Ascending aorta (tissue), 2 donors: ENCODE data around the gene PGLYRP4. TPM values are rescaled to one million over a fixed set of nuclear protein-coding genes. Genes with fewer than 3 reads are reported as not detected.

Experiments
- DNase-seq, 2 donors: peaks; one replicate each; pipeline ENCODE4 v3.0.0-alpha.2; 2019; ENCODE audit warnings: low spot score in 2 of 2
- H3K27ac ChIP-seq, 2 donors: fragments of 200-600 bp; sonication (generic); one replicate each; pipeline ENCODE4 v1.5.1; 2016 to 2017; ENCODE audit warnings: mild to moderate bottlenecking in 1 of 2
- H3K27me3 ChIP-seq: fragments of 200-600 bp; sonication (generic); one replicate; pipeline ENCODE4 v1.5.1; 2017
- H3K36me3 ChIP-seq, 2 donors: fragments of 200-600 bp; sonication (generic); one replicate each; pipeline ENCODE4 v1.5.1; 2016
- H3K4me1 ChIP-seq, 2 donors: fragments of 200-600 bp; sonication (generic); one replicate each; pipeline ENCODE4 v1.5.1; 2016 to 2017; ENCODE audit warnings: mild to moderate bottlenecking in 1 of 2
- H3K4me3 ChIP-seq, 2 donors: fragments of 200-600 bp; sonication (generic); one replicate each; pipeline ENCODE4 v1.5.1; 2016 to 2017; ENCODE audit warnings: mild to moderate bottlenecking in 1 of 2
- H3K9me3 ChIP-seq, 2 donors: fragments of 200-600 bp; sonication (generic); one replicate each; pipeline ENCODE4 v1.5.1; 2016
- intact Hi-C: fragments of 100-400 bp; cut with DNase I; formaldehyde crosslinking; loops from one replicate; pipeline ENCODE4 v1.15.1; 2023
- total RNA-seq: library from RNA; depleted of rRNA; stranded (reverse); fragments of >200 nt; gene quantifications from one replicate; pipeline ENCODE4 v1.1.0, GENCODE V29; 2016
- TF ChIP-seq, protein P1 (sequence below), 3 experiments: fragments of 200-600 bp in 2 of 3; fragments of 450-650 bp in 1 of 3; sonication (generic) in 2 of 3; IDR thresholded peaks; one replicate each; pipeline ENCODE4 v1.5.1; 2016 to 2019; ENCODE audit warnings: antibody characterized with exemption in 3 of 3, mild to moderate bottlenecking in 1 of 3, moderate library complexity in 1 of 3

PGLYRP4 gene
- total RNA-seq, 1 donor from 2014 or later, result not detected

DNA sequence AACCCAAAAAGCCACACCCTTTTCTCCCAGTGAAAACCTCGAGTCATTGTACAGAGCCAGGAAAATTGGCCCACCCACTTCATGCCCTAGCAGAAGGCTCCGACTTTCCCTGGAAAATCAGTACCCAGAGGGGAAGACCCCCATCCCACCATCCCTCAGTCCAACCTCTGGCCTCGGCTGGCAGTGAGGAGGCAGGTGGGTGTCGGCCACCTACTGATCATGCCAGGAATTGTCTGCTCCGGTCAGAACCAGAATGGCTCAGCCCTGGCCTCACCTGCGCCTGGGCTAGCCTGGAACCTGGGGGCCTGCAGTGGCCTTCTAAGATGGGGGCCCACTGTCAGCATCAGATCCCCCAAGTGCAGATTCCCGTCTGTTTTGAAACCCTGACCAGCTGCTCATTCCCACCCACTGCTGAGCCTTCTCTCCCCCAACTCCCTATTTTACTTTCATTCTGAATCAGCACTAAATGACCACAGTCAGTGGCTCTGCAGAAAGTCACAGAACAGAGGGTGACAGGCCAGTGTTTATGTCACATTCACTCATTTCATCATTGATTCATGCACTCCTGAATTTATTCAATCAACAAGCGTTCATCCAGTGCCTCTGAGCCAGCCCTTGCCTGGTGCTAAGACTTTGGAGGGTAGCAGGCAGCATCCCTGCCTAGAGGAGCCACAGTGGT, 6.0 kb upstream of the PGLYRP4 start:
- DNase-seq, result no peak
- Histone ChIP-seq H3K27ac (no peak overlapping the region), H3K36me3 (no peaks in the 10 kb centered on the region), H3K4me1 (no peaks in the 10 kb centered on the region), H3K4me3 (no peak overlapping the region), H3K9me3 (no peaks in the 10 kb centered on the region), H3K27me3 (no peaks in the 10 kb centered on the region)
- TF ChIP-seq, protein P1, sequence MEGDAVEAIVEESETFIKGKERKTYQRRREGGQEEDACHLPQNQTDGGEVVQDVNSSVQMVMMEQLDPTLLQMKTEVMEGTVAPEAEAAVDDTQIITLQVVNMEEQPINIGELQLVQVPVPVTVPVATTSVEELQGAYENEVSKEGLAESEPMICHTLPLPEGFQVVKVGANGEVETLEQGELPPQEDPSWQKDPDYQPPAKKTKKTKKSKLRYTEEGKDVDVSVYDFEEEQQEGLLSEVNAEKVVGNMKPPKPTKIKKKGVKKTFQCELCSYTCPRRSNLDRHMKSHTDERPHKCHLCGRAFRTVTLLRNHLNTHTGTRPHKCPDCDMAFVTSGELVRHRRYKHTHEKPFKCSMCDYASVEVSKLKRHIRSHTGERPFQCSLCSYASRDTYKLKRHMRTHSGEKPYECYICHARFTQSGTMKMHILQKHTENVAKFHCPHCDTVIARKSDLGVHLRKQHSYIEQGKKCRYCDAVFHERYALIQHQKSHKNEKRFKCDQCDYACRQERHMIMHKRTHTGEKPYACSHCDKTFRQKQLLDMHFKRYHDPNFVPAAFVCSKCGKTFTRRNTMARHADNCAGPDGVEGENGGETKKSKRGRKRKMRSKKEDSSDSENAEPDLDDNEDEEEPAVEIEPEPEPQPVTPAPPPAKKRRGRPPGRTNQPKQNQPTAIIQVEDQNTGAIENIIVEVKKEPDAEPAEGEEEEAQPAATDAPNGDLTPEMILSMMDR (IDR thresholded peaks at IDR 0.05), result no peak
- intact Hi-C loops, result loop anchor here (5.0 to 10.0 kb wide), 2 partner anchors 260 to 313 kb away; partner anchors contain the start of genes S100A14 and S100A16

DNA sequence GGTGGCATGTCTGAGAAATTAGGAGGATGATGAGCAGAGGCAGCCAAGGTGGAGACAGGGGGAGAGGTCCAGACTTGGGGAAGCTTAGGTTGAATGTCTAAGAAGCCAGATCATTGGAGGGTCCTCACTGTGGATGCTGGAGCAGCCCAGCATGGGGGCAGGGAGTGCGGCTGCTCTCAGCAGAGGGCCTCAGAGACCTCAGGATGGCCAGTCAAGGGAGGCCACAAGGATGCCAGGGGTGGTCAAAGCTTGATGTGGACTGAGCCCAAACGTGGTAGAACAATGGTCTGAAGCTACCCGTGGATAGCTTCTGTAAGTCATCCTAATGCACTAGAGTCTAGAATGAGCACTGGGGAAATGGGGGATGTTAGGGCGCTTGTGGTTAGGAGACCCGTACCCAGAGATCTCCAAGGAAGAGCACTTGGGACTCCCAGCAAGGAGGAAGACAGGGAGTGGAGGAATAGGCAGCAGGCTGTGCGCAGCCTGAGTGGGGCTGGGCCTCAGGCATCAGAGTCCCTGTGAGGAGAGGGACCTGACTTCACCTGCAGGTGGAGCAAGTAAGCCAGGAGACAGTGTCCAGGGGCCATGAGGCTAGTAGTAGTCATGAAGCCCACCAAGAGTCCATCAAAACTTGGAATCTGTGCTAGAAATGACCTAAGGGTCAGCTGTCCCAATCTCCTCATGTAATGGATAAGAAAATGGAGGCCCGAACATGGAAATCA, 4.7 kb upstream of the PGLYRP4 start:
- intact Hi-C loops, result loop anchor here (10.0 kb wide), 1 partner anchor 261 kb away; the partner anchor contains the start of genes S100A14 and S100A16
- H3K27ac ChIP-seq, result no peak overlapping the region
- no peak for DNase-seq
- H3K9me3 ChIP-seq, result no peaks in the 10 kb centered on the region
- H3K36me3 ChIP-seq, result no peaks in the 10 kb centered on the region
- TF ChIP-seq, protein P1 (IDR thresholded peaks at IDR 0.05), result peak in 1 of 3 experiments; percentile 19
- H3K4me3 ChIP-seq, result no peak overlapping the region
- H3K4me1 ChIP-seq, result no peaks in the 10 kb centered on the region
- H3K27me3 ChIP-seq, result no peaks in the 10 kb centered on the region

DNA sequence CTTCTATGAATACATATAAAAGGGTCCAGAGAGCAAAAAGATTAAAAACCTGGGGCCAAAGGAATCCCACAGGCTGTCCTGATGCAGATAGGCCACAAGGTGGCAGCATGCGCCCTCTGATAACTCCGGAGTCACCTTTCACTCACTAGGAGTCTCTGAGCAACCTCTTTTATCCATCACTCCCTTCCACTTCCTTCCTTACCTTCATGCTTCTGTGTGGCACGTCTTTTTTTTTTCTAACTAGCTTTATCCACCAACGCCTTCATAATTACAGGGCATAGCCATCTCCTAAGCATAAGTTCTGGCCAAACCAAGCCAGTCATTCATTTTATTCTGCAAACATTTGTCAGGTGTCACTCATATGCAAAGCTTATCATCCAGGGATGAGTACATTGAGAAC, 3.9 kb upstream of the PGLYRP4 start:
- no peaks in the 10 kb centered on the region for H3K27me3 ChIP-seq
- DNase-seq, result peak in 1 of 2 donors; percentile 80
- no peak overlapping the region for H3K27ac ChIP-seq
- TF ChIP-seq, protein P1 (IDR thresholded peaks at IDR 0.05), result peak; percentile 82 to 92 (median 84)
- intact Hi-C loops, result loop anchor here (1.0 to 10.0 kb wide), 3 partner anchors 143 to 262 kb away; partner anchors contain the start of genes S100A14 and S100A16
- no peaks in the 10 kb centered on the region for H3K36me3 ChIP-seq
- no peaks in the 10 kb centered on the region for H3K9me3 ChIP-seq
- no peak overlapping the region for H3K4me3 ChIP-seq
- H3K4me1 ChIP-seq, result no peaks in the 10 kb centered on the region

DNA sequence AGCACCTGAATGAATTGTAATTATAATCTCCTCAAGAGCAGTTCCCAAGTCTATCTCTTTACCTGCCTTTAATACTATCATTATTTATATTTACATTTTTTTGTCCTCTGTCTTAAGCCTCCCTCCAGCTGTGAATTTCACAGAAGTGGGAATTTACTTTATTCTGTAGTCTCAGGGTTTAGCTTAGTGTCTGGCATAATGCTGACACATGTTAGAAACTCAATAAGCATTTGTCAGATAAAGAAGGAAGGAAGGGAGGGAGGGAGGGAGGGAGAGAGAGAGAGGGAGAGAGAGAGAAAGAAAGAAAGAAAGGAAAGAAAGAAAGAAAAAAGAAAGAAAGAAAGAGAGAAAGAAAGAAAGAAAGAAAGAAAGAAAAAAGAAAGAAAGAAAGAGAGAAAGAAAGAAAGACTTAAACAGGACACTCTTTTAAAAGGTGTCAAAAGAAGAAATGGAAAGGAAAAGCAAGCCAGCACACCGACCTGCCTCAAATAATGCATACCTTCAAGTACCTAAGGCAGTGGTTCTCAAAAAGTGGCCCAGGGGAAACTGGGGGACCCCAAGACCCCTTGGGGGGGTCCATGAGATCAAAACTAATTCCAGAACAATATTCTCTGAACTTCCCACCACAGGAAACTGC, 1.8 kb upstream of the PGLYRP4 start:
- DNase-seq, result no peak
- TF ChIP-seq, protein P1 (IDR thresholded peaks at IDR 0.05), result no peak
- Histone ChIP-seq H3K36me3 (no peaks in the 10 kb centered on the region), H3K4me1 (no peaks in the 10 kb centered on the region), H3K9me3 (no peaks in the 10 kb centered on the region), H3K27me3 (no peaks in the 10 kb centered on the region), H3K4me3 (no peak overlapping the region), H3K27ac (no peak overlapping the region)
- intact Hi-C loops, result loop anchor here (10.0 kb wide), 1 partner anchor 264 kb away; the partner anchor contains the start of genes S100A14 and S100A16

DNA sequence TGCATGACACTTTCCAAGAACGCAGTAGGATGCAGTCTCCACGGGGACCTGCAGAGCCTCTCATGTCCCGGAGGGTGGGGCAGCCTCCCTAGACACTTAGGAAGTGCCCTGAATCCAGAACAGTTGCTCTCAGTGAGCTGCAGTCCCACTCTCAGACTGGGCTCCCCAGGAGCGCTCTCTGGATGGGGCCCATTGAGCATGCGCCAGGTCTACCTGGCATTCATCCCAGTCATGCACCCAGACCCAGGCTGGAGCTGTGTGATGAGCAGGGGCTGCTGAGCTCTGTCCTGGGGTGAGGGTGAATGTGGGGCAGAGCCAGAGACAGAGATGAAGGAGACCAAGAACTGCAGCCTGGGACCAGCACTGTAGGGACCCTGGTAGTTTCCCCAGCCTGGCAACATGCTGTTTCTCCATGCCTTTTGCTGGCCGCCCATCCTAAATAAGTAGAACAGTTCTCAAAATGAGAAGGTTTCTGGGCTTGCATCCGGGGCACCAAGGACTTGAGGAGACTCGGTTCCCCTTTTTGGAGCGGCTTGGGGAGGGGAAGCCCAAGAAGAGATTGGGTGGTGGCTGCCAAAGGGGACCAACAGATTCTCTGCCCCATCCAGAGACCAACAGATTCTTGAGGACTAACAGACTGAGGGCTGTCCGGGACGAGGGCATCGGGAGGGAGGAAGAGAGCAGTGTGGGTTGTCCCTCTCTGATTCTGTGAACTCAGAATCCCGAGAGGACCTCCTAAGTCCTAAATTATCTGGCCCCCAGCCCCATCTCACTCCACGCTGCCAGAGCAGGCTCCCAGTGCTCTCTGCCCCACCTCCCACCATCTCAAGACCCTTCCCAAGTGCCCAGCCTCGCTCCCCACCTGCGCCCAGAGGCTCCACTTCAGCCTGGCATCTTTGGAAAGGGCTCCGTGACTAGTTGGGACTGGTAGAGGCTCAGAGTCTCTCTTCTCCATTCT, 1.0 kb upstream of the PGLYRP4 start:
- no peak for DNase-seq
- H3K27ac ChIP-seq, result no peak overlapping the region
- TF ChIP-seq, protein P1 (IDR thresholded peaks at IDR 0.05), result no peak
- H3K4me3 ChIP-seq, result no peak overlapping the region
- no peaks in the 10 kb centered on the region for H3K9me3 ChIP-seq
- H3K4me1 ChIP-seq, result no peaks in the 10 kb centered on the region
- no peaks in the 10 kb centered on the region for H3K27me3 ChIP-seq
- intact Hi-C loops, result loop anchor here (10.0 kb wide), 1 partner anchor 265 kb away; the partner anchor contains the start of genes S100A14 and S100A16
- H3K36me3 ChIP-seq, result no peaks in the 10 kb centered on the region
